ENCODE measurements around the gene KDELR3. TPM values are rescaled to one million over a fixed set of nuclear protein-coding genes. Genes with fewer than 3 reads are reported as not detected.

KDELR3 gene
- total and polyA plus RNA-seq, 4 donors: 4.4 to 16.4 (median 8.8) TPM

DNA sequence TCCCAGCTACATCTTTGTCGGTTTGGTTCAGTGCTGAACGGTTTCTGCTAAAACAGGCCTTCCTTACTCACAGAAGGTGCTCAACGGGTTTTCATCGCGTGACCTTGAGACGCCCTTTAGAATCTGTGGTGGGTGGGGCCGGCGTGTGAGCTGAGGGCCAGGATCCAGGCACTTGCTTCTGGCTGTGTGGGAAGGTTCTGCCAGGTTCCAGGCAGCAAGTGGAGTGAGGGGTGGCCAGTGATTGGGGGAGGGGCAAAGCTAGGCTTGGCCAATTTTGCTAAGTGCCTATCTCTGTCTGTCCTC is 48.1 kb upstream of the KDELR3 start:
- ATAC-seq (ENCODE audit: insufficient read depth, low FRiP score): no peak
- H3K4me3 ChIP-seq: no peak overlapping the region
- no peak overlapping the region for H3K9ac ChIP-seq (ENCODE audit: insufficient read depth in 1 of 2, low read length in 2 of 2)
- WGBS, 2 donors: 74 to 90% methylated on average over 8 of the region's 8 CpGs
- TF ChIP-seq, protein P1, sequence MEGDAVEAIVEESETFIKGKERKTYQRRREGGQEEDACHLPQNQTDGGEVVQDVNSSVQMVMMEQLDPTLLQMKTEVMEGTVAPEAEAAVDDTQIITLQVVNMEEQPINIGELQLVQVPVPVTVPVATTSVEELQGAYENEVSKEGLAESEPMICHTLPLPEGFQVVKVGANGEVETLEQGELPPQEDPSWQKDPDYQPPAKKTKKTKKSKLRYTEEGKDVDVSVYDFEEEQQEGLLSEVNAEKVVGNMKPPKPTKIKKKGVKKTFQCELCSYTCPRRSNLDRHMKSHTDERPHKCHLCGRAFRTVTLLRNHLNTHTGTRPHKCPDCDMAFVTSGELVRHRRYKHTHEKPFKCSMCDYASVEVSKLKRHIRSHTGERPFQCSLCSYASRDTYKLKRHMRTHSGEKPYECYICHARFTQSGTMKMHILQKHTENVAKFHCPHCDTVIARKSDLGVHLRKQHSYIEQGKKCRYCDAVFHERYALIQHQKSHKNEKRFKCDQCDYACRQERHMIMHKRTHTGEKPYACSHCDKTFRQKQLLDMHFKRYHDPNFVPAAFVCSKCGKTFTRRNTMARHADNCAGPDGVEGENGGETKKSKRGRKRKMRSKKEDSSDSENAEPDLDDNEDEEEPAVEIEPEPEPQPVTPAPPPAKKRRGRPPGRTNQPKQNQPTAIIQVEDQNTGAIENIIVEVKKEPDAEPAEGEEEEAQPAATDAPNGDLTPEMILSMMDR (IDR thresholded peaks at IDR 0.05; ENCODE audit: control extremely low read depth, extremely low read depth): no peak
- DNase-seq: no peak
- no peak overlapping the region for H3K27ac ChIP-seq (ENCODE audit: low read depth in 1 of 2, low read length in 1 of 2)
- no peaks in the 10 kb centered on the region for H3K27me3 ChIP-seq (ENCODE audit: control insufficient read depth in 3 of 3, insufficient read depth in 3 of 3, low read length in 2 of 3)
- H3K4me1 ChIP-seq (ENCODE audit: control insufficient read depth in 5 of 5, insufficient read depth in 5 of 5, low read length in 5 of 5): peaks cover 0 to 7% (median 0%) of the 10 kb centered on the region in 5 donors
- no peaks in the 10 kb centered on the region for H3K9me3 ChIP-seq (ENCODE audit: control insufficient read depth in 4 of 4, insufficient read depth in 3 of 4, low read length in 3 of 4)
- no peaks in the 10 kb centered on the region for H3K36me3 ChIP-seq (ENCODE audit: control insufficient read depth in 4 of 4, insufficient read depth in 4 of 4, low read length in 4 of 4)

DNA sequence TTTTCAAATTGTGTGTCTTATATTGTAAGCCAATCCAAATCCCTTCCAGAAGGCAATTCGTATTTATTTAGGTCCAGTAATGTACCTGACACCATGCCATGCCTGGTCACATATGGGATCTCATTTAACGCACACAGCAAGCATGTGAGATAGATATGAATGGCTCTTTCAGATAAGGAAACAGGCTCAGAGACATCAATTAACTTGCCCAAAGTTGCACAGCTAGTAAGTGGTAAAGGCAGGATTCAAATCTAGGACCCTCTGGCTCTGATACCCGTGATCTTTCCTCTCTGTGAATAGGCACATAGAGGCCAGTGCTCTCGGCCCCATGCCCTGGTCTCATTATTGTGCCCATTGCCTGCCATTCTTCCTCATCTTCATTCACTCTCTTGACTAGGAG is 47.2 kb upstream of the KDELR3 start:
- Histone ChIP-seq H3K4me3 (no peak overlapping the region), H3K27me3 (ENCODE audit: control insufficient read depth in 3 of 3, insufficient read depth in 3 of 3, low read length in 2 of 3) (no peaks in the 10 kb centered on the region), H3K4me1 (ENCODE audit: control insufficient read depth in 5 of 5, insufficient read depth in 5 of 5, low read length in 5 of 5) (peaks cover 0 to 7% (median 0%) of the 10 kb centered on the region in 5 donors), H3K27ac (ENCODE audit: low read depth in 1 of 2, low read length in 1 of 2) (no peak overlapping the region), H3K36me3 (ENCODE audit: control insufficient read depth in 4 of 4, insufficient read depth in 4 of 4, low read length in 4 of 4) (no peaks in the 10 kb centered on the region), H3K9me3 (ENCODE audit: control insufficient read depth in 4 of 4, insufficient read depth in 3 of 4, low read length in 3 of 4) (no peaks in the 10 kb centered on the region), H3K9ac (ENCODE audit: insufficient read depth in 1 of 2, low read length in 2 of 2) (no peak overlapping the region)
- TF ChIP-seq, protein P1 (IDR thresholded peaks at IDR 0.05; ENCODE audit: control extremely low read depth, extremely low read depth): no peak
- DNase-seq: no peak
- no peak for ATAC-seq (ENCODE audit: insufficient read depth, low FRiP score)
- WGBS, 2 donors: 93 to 97% methylated on average over 4 of the region's 4 CpGs

DNA sequence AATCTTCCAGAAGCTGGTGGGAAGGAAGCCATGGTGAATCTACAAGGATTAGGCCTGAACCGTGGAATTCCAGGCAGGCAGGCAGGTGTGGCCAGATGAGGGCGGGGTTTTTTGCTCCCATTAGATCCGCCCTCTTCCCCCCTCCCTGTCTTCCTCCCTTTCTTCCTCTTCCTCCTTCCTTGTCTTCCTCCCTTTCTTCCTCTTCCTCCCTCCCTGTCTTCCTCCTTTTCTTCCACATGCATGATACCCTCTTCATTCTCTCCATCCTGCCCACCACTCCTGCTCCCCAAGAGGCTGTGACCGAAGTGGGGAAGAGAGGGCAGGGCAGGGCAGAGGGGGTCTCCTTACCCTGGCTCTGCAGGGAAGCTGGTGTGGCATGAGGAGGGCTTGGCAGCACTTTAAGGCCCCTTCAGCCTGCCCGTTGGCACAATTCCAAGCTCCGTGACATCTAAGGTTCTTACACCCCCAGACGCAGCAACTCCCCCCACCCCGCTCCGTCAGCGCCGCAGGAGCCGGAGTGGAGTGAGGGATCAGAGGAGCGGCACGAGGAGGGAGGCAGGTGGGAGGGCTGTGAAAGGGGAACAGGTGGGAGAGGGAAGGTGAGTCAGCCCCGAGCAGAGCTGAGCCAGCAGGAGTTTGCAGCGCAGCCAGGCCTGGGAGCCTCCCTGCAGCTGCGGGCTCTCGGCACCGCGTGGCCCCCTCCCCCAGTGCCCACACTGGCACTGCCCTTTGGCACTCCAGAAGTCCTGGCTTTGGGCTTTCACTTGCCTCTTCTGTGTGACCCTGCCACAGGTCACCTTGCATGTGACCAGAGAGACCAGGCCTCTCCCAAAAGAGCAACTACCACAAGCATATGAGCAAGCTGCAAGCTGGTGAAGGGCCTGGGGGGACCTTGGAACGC is 45.0 kb upstream of the KDELR3 start:
- Histone ChIP-seq H3K36me3 (ENCODE audit: control insufficient read depth in 4 of 4, insufficient read depth in 4 of 4, low read length in 4 of 4) (no peaks in the 10 kb centered on the region), H3K4me1 (ENCODE audit: control insufficient read depth in 5 of 5, insufficient read depth in 5 of 5, low read length in 5 of 5) (peaks cover 0 to 7% (median 0%) of the 10 kb centered on the region in 5 donors), H3K27me3 (ENCODE audit: control insufficient read depth in 3 of 3, insufficient read depth in 3 of 3, low read length in 2 of 3) (no peaks in the 10 kb centered on the region), H3K27ac (ENCODE audit: low read depth in 1 of 2, low read length in 1 of 2) (no peak overlapping the region), H3K4me3 (no peak overlapping the region), H3K9me3 (ENCODE audit: control insufficient read depth in 4 of 4, insufficient read depth in 3 of 4, low read length in 3 of 4) (no peaks in the 10 kb centered on the region), H3K9ac (ENCODE audit: insufficient read depth in 1 of 2, low read length in 2 of 2) (no peak overlapping the region)
- DNase-seq (peak; percentile 21 to 60 (median 43)), ATAC-seq (ENCODE audit: insufficient read depth, low FRiP score) (no peak)
- TF ChIP-seq, protein P1 (IDR thresholded peaks at IDR 0.05; ENCODE audit: control extremely low read depth, extremely low read depth): no peak
- WGBS, 2 donors: 77 to 88% methylated on average over 21 of the region's 21 CpGs

Measured in lung (tissue), 12 donors.